Fibroblast of mammary gland (primary cell): ENCODE data around the gene PLEKHG4B.
"Not testable (repeated sequence)": the region's sequence is repeated elsewhere in the genome, so short reads cannot be mapped to it uniquely, and the experiment has no call there.

Source experiments
- DNase-seq: peaks from one replicate; pipeline ENCODE4 v3.0.0-alpha.2; 2010; ENCODE audit warnings: low read depth
- H3K4me3 ChIP-seq: 2 replicates; pipeline ENCODE4 v1.5.1; 2011; ENCODE audit warnings: low read depth, mild to moderate bottlenecking, low read length, moderate library complexity; ENCODE audit not compliant: control insufficient read depth
- TF ChIP-seq, protein P1 (sequence below): conservative IDR thresholded peaks from 2 replicates; pipeline ENCODE4 v1.5.1; 2011; ENCODE audit warnings: low read depth, low read length, inconsistent platforms; ENCODE audit not compliant: control insufficient read depth, insufficient read depth

PLEKHG4B gene

GRCh38 chr5:91556-92263 is at the start of gene PLEKHG4B:
TSS of gene PLEKHG4B (plus strand) at chr5:92168. CDS start at chr5:92232, 64 bp downstream.
- H3K4me3 ChIP-seq = no peak within 1 kb of the TSS
- DNase-seq = no peak

DNA sequence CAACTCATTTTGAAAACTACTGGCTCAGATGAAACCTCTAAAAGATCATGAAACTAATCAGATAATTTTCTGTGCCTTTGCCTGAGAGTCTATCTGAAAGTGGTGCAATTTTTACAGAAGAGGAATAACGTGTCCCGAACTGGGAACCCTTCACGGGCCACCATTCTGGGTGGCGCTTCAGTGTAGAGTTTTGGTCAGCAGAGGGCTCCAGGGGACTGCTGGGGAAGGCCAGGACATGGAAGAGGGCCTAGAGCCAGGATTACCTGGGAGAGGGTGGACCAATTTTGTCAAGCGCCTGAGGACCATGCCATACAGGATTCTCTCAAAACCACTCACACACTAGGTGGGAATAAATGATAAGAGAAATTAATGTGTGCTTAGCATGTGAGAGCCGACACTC is 49.7 kb upstream of the PLEKHG4B start:
- H3K4me3 ChIP-seq = no peak overlapping the region
- peak; percentile 3 for DNase-seq
- TF ChIP-seq, protein P1, sequence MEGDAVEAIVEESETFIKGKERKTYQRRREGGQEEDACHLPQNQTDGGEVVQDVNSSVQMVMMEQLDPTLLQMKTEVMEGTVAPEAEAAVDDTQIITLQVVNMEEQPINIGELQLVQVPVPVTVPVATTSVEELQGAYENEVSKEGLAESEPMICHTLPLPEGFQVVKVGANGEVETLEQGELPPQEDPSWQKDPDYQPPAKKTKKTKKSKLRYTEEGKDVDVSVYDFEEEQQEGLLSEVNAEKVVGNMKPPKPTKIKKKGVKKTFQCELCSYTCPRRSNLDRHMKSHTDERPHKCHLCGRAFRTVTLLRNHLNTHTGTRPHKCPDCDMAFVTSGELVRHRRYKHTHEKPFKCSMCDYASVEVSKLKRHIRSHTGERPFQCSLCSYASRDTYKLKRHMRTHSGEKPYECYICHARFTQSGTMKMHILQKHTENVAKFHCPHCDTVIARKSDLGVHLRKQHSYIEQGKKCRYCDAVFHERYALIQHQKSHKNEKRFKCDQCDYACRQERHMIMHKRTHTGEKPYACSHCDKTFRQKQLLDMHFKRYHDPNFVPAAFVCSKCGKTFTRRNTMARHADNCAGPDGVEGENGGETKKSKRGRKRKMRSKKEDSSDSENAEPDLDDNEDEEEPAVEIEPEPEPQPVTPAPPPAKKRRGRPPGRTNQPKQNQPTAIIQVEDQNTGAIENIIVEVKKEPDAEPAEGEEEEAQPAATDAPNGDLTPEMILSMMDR = peak; percentile 32

More at GRCh38 chr5:91556-92263, at the start of gene PLEKHG4B:
- TF ChIP-seq, protein P1 = no peak

DNA sequence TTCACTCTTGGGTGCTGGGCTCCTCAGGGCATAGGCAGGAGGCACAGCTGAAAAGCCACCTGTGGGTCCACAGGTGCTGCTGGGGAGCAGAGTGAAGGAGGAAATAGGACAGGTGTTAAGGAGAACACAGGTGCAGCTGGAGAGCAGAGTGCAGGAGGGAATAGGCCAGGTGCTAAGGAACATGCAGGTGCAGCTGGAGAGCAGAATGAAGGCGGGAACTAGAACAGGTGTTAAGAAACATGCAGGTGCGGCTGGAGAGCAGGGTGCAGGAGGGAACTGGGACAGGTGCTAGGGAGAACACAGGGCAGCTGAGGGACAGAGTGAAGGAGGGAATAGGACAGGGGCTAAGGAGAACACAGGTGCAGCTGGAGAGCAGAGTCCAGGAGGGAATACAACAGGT is 43.8 kb upstream of the PLEKHG4B start:
- no peak overlapping the region for H3K4me3 ChIP-seq
- no peak for DNase-seq
- TF ChIP-seq, protein P1 = no peak

- H3K4me3 ChIP-seq, DNase-seq: not testable (repeated sequence)
These were observed 42.4 kb upstream of the PLEKHG4B start for GRCh38 chr5:49530-49929.

- TF ChIP-seq, protein P1 = no peak
- DNase-seq = no peak
- H3K4me3 ChIP-seq = no peak overlapping the region
These were observed 41.9 kb upstream of the PLEKHG4B start for GRCh38 chr5:49953-50544.

DNA sequence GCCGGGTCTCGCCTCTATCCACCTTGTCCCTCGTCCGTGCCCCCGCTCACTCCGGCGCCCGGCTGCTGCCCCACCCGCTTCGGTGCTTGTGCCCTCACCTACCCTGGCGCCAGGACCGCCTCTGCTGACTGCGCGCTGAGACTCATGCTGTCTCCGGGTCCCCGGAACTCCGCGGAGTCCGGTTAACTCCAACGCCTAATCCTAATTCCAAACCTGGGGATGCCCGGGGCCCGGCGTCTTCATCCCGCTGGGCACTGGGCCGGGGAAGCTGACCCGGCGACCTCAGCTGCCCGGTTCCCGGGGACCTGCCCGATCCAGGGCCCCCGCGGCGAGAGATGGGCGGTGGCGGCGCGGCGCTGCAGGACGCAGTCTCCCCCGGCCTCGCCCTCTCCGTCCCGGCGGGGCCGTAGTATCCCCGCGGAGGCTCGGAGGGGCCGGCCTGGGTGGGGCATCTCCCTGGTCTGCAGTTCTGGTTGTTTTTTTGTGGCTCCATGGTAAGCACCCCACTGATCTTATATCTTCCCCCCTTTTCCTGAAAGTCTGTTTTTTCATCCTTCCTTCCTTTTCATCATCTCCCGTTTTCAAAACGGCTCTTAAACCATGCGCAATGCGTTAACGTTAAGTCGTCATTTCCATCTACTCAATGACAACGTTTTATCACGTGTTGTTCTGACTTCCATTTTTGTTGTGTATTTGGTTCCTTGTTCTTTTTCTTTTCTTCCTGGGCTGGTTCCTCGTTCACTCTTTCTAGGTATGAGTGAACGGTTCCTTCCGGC is 41.1 kb upstream of the PLEKHG4B start:
- no peak for DNase-seq
- no peak overlapping the region for H3K4me3 ChIP-seq
- TF ChIP-seq, protein P1 = no peak

GRCh38 chr5:51500-51823 is 40.5 kb upstream of the PLEKHG4B start:
- no peak for DNase-seq
- TF ChIP-seq, protein P1 = no peak
- no peak overlapping the region for H3K4me3 ChIP-seq
